Urinary bladder (tissue), 4 donors: ENCODE results near the gene SLC18A2. TPM values are rescaled to one million over a fixed set of nuclear protein-coding genes. Genes with fewer than 3 reads are reported as not detected.

Source experiments
- DNase-seq: peaks from one replicate; pipeline ENCODE4 v3.0.0-alpha.2; 2015; ENCODE audit errors: extremely low spot score
- H3K27ac ChIP-seq: one replicate; pipeline ENCODE4 v1.5.1; 2013; ENCODE audit warnings: low read depth, mild to moderate bottlenecking, moderate library complexity
- H3K36me3 ChIP-seq: one replicate; pipeline ENCODE4 v1.6.1; 2013; ENCODE audit warnings: mild to moderate bottlenecking, moderate library complexity; ENCODE audit not compliant: insufficient read depth
- H3K4me1 ChIP-seq: one replicate; pipeline ENCODE4 v1.6.1; 2013; ENCODE audit warnings: mild to moderate bottlenecking, moderate library complexity; ENCODE audit not compliant: insufficient read depth
- H3K4me3 ChIP-seq: one replicate; pipeline ENCODE4 v1.5.1; 2013; ENCODE audit warnings: low read depth, low read length
- WGBS: extraction: QIAGEN DNeasy Blood & Tissue Kit; methylation state at CpG from one replicate; pipeline ENCODE4 v1.1.7; 2013; 5-methylcytosine and 5-hydroxymethylcytosine counted together
- polyA plus RNA-seq: library from polyadenylated mRNA; stranded (reverse); fragments of 200-250 nt; gene quantifications from one replicate; pipeline ENCODE4 v1.2.3, GENCODE V29; 2013
- total RNA-seq: library from RNA; depleted of rRNA; stranded (reverse); fragments of >200 nt; gene quantifications from one replicate; pipeline ENCODE4 v1.2.3, GENCODE V29; 2014
- donor health status: healthy with polysubstance abuse.
- donor health status: healthy.

The SLC18A2 gene
- total and polyA plus RNA-seq, 2 donors = 2.5 to 12.6 TPM

GRCh38 chr10:117246997-117247671 is 6.2 kb downstream of the SLC18A2 start:
- Histone ChIP-seq H3K4me1 (no peaks in the 10 kb centered on the region), H3K27ac (no peak overlapping the region), H3K36me3 (no peaks in the 10 kb centered on the region), H3K4me3 (no peak overlapping the region)
- no peak for DNase-seq
- WGBS = 64% methylated on average over 3 of the region's 3 CpGs

GRCh38 chr10:117248750-117249465 is 8.0 kb downstream of the SLC18A2 start:
- Histone ChIP-seq H3K36me3 (no peaks in the 10 kb centered on the region), H3K4me1 (no peaks in the 10 kb centered on the region), H3K27ac (no peak overlapping the region), H3K4me3 (no peak overlapping the region)
- DNase-seq = no peak
- 33% methylated on average over 10 of the region's 10 CpGs for WGBS

DNA sequence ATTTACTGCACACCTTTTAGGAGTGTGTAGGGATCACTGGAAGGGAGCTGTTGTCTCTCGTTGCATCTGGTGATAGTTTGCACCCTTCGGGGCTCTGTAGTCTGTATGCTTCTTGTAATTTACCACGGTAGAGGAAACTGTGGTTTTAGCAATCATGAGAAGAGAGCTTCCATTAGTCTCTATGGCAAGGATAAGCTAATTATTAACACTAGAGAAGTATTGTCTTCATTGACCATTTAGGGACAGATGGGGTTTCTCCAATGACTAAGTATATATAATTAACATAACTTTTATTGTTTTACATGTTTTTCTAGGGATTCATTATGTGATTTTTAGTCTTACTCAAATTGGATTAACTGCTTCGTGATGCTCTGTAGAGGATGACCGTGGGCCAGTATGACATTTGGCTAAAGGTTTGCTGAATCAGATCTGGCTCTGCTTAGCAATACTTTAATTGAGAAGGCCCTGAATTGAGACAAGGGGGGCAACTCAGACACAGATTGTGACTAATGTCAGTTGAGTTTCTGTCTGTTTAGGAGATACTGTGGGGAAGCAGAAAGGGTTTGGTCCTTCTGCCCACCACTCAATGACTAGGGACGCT is 8.7 kb downstream of the SLC18A2 start:
- no peak overlapping the region for H3K27ac ChIP-seq
- H3K4me1 ChIP-seq = no peaks in the 10 kb centered on the region
- no peak overlapping the region for H3K4me3 ChIP-seq
- no peaks in the 10 kb centered on the region for H3K36me3 ChIP-seq
- WGBS = 66% methylated on average over 6 of the region's 6 CpGs
- no peak for DNase-seq

GRCh38 chr10:117250411-117250810 is 9.5 kb downstream of the SLC18A2 start:
- 58% methylated on average over 7 of the region's 7 CpGs for WGBS

GRCh38 chr10:117253908-117254307 is 13.0 kb downstream of the SLC18A2 start:
- no peaks in the 10 kb centered on the region for H3K4me1 ChIP-seq
- H3K27ac ChIP-seq = no peak overlapping the region
- H3K36me3 ChIP-seq = no peaks in the 10 kb centered on the region
- WGBS = 72% methylated on average over 9 of the region's 9 CpGs
- no peak for DNase-seq
- H3K4me3 ChIP-seq = no peak overlapping the region

More at GRCh38 chr10:117250411-117250810, 9.5 kb downstream of the SLC18A2 start:
- no peak for DNase-seq
- no peaks in the 10 kb centered on the region for H3K36me3 ChIP-seq
- no peaks in the 10 kb centered on the region for H3K4me1 ChIP-seq
- H3K27ac ChIP-seq = no peak overlapping the region
- H3K4me3 ChIP-seq = no peak overlapping the region

DNA sequence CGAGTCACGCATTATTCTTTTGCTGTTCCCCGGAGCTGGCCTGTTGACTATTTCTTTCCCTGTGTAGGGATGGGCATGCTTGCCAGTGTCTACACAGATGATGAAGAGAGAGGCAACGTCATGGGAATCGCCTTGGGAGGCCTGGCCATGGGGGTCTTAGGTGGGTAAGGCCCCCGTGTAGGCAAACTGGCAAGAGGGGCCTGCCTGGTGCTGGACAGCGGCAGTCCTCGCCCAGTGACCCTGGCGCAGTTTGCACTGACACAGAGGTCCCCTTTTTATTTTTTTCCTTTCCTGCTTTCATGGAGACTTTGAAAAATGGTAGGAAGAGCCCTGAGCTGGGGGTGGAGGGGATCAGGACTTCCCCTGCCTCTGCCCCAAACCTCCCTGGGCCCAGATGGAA is 13.4 kb downstream of the SLC18A2 start:
- Histone ChIP-seq H3K36me3 (no peaks in the 10 kb centered on the region), H3K4me1 (no peaks in the 10 kb centered on the region), H3K27ac (no peak overlapping the region), H3K4me3 (no peak overlapping the region)
- 76% methylated on average over 9 of the region's 9 CpGs for WGBS
- no peak for DNase-seq

DNA sequence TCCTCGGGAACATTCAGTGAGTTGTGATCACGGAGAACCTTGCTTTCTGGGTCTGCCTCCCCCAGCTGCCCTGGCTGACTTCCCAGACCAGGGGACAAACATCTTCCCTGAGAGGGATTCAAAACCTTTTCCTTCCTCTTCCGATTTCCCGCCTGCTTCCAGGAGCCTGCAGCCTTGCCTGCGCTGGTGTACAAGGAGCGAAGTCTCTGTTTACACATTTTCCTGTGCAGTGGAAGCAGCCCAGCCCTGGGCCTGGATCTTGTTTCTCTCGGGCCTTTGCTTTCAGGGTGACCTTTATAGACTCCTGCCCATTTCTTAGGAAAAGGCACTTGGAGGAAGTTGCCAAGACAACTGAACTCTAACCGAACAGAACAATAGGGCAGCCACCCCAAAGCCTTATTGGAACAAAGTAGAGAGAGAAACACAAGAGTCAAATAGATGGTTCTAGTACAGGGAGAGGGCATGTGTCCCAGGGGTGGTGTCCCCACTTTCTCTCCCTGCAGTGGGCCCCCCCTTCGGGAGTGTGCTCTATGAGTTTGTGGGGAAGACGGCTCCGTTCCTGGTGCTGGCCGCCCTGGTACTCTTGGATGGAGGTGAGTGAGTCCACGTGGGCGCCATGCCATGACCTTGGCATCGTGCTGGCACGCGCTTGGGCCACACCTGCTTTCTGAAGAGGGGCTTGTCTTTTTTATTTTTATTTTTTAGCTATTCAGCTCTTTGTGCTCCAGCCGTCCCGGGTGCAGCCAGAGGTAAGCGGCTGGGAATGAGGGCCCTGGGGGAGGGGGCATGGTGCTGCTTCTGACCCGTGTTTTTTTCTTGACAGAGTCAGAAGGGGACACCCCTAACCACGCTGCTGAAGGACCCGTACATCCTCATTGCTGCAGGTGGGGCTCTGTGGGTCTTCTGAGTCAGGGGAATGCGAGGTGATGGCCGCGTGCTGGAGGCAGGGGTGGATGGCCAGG is 14.1 kb downstream of the SLC18A2 start:
- Histone ChIP-seq H3K4me3 (no peak overlapping the region), H3K4me1 (no peaks in the 10 kb centered on the region)
- no peak for DNase-seq

GRCh38 chr10:117255835-117256460 is 15.0 kb downstream of the SLC18A2 start:
- WGBS = 95% methylated on average over 9 of the region's 9 CpGs
- H3K36me3 ChIP-seq = no peaks in the 10 kb centered on the region
- DNase-seq = no peak
- H3K27ac ChIP-seq = no peak overlapping the region
- H3K4me3 ChIP-seq = no peak overlapping the region
- H3K4me1 ChIP-seq = no peaks in the 10 kb centered on the region

More for the DNA sequence above, 14.1 kb downstream of the SLC18A2 start:
- Histone ChIP-seq H3K27ac (no peak overlapping the region), H3K36me3 (no peaks in the 10 kb centered on the region)
- WGBS = 81% methylated on average over 26 of the region's 26 CpGs

GRCh38 chr10:117256910-117257309 is 16.0 kb downstream of the SLC18A2 start:
- Histone ChIP-seq H3K27ac (no peak overlapping the region), H3K4me3 (no peak overlapping the region), H3K4me1 (no peaks in the 10 kb centered on the region), H3K36me3 (no peaks in the 10 kb centered on the region)
- DNase-seq = no peak
- 82% methylated on average over 10 of the region's 10 CpGs for WGBS

- Histone ChIP-seq H3K4me1 (no peaks in the 10 kb centered on the region), H3K27ac (no peak overlapping the region), H3K36me3 (no peaks in the 10 kb centered on the region), H3K4me3 (no peak overlapping the region)
- no peak for DNase-seq
- WGBS = 80% methylated on average over 3 of the region's 3 CpGs
These were observed 16.8 kb downstream of the SLC18A2 start for GRCh38 chr10:117257721-117258120.

- no peaks in the 10 kb centered on the region for H3K4me1 ChIP-seq
- H3K27ac ChIP-seq = no peak overlapping the region
- no peaks in the 10 kb centered on the region for H3K36me3 ChIP-seq
- DNase-seq = no peak
- 65% methylated on average over 3 of the region's 3 CpGs for WGBS
- no peak overlapping the region for H3K4me3 ChIP-seq
These were observed 18.4 kb downstream of the SLC18A2 start for GRCh38 chr10:117259279-117259678.

- WGBS = 53% methylated on average over 4 of the region's 4 CpGs
- H3K36me3 ChIP-seq = no peaks in the 10 kb centered on the region
- no peaks in the 10 kb centered on the region for H3K4me1 ChIP-seq
- no peak for DNase-seq
- no peak overlapping the region for H3K4me3 ChIP-seq
- no peak overlapping the region for H3K27ac ChIP-seq
These were observed 19.2 kb downstream of the SLC18A2 start for GRCh38 chr10:117260084-117260483.

DNA sequence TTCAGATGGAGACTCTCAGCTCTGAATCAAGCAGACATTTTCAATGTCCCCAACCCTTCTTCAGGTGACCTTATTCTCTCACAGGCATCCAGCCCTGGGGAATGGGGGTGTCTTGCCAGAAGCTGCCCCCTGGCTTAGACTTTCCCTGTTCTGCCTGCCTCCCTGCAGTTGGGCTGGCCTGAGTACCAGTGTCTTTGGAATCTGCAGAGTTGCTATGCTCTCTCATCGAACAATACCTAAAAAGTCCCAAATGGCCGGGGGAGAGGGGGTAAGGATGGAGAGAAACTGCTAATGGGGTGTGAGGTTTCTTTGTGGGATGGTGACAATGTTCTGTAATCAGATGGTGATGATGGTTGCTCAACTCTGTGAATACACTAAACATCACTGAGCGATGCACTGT is 20.6 kb downstream of the SLC18A2 start:
- H3K4me1 ChIP-seq = no peaks in the 10 kb centered on the region
- no peak overlapping the region for H3K27ac ChIP-seq
- H3K36me3 ChIP-seq = no peaks in the 10 kb centered on the region
- DNase-seq = no peak
- WGBS = 89% methylated on average over 3 of the region's 3 CpGs
- H3K4me3 ChIP-seq = no peak overlapping the region
